CMK (cell line): ENCODE data around the gene SLC25A10.
"Not testable (repeated sequence)": the region's sequence is repeated elsewhere in the genome, so short reads cannot be mapped to it uniquely, and the experiment has no call there.

Experiments used
- DNase-seq: peaks from one replicate; pipeline ENCODE4 v3.0.0-alpha.2; 2010; ENCODE audit warnings: low read depth

Gene SLC25A10

DNA sequence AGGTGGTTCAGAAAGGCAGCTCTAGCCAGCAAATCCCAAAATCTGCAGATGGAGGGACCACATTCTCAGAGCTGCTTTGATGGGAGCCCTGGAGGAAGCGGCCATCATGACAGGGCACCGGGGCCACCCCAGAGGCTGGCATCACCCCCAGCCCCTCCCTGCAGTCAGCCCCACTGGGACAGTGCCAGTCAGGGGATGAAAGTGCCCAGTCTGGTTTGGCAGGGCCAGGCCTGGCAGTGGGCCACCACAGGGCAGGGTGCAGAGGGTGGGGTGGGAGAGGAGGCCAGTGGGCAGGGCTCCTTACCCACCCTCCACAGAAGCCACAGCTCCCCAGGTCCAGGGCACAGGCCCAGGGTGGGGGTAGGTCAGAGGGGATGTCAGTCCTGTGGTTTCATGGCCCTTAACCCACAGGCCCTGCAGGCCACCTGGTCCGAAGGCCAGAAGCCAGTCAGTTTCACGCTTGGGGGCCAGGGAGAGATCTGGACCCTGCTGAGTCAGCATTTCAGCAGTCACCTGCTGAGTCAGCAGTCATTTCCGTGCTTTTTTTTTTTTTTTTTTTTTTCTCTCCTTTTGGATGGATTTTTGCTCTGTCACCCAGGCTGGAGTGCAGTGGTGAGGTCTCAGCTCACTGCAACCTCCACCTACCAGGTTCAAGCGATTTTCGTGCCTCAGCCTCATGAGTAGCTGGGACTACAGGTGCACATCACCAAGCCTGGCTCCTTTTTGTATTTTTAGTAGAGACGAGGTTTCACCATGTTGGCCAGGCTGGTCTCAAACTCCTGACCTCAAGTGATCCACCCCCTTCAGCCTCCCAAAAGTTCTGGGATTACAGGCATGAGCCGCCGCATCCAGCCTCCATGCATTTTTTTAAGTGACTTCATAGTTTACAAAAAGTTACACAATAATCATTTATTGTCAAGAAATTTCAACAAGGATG is 10.4 kb downstream of the SLC25A10 start:
- DNase-seq, result no peak

DNA sequence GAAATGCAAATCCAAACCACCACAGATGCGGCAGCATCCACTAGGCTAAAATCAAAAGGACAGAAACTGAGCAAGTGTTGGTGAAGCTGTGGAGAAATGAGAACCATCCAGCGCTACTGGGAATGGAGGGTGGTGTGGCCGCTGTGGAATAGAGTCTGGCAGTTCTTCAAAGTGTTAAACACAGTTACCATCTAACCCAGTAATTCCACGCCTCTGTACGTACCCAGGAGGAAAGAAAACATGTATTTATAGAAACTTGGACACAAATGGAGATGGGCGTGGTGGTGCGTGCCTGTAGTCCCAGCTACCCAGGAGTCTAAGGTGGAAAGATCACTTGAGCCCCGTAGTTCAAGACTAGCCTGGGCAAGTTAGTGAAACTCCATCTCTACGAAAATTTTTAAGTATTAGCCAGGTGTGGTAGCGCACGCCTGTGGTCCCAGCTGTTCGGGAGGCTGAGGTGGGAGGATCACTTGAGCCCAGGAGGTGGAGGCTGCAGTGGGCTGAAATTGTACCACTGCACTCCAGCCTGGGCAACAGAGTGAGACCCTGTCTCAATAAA is 11.6 kb downstream of the SLC25A10 start:
- DNase-seq, result no peak

DNA sequence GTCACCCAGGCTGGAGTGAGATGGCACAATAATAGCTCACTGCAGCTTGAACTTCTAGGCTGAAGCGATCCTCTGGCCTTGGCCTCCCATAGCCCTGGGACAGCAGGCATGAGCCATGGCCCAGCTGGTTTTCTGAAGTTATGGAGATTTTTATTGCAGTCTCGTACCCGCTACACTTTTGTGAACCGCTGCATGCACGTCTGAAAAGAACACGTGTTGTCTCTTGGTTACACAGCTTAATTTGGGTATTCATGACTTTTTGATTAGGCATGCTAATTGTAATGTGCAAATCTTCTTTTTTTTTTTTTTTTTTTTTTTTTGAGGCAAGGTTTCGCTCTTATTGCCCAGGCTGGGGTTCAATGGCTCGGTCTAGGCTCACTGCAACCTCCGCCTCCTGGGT is 13.4 kb downstream of the SLC25A10 start:
- DNase-seq, result no peak

DNA sequence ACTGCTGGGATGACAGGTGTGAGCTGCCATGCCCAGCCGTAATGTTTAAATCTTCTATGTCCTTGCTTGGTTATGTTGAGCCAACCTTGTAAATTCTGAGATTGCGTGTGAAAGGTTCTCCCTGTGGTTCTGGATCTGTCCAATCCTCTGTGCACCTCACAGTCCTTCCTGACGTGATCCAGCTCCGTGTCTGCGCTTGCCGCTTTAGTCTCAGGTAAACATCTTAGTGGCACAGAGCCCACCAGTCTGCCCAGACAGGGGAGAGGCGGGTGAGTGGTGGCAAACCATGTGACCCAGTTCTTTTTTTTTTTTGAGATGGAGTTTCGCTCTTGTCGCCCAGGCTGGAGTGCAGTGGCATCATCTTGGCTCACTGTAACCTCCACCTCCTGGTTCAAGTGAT is 13.9 kb downstream of the SLC25A10 start:
- no peak for DNase-seq

DNA sequence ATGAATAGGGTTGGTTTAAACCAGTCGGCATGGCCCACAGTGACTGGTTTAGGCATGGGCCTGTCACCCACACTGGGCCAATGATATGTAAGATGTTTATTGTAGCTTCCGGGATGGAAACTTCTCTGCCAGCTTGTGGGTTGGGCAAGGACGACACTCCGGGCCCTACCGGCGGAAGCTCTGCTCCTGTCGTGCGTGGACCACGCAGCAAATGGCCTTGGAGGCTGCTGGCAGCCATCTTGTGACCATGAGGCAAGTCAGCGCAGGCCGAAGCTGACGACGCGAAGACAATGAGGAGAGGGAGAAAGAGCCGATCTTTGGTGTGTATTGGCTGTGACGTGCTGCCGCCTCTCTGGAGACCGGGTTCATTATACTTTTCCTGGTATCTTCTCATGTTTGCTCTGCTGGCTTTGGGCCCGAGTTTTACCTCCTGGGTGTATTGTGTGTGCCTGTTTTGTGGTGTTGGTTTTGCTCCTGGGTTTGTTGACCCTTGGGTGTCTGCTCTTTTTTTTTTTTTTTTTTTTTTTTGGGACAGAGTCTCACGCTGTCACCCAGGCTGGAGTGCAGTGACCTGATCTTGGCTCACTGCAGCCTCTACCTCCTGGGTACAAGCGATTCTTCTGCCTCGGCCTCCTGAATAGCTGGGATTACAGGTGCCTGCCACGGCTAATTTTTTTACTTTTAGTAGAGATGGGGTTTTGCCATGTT is 15.4 kb downstream of the SLC25A10 start:
- DNase-seq, result no peak

DNA sequence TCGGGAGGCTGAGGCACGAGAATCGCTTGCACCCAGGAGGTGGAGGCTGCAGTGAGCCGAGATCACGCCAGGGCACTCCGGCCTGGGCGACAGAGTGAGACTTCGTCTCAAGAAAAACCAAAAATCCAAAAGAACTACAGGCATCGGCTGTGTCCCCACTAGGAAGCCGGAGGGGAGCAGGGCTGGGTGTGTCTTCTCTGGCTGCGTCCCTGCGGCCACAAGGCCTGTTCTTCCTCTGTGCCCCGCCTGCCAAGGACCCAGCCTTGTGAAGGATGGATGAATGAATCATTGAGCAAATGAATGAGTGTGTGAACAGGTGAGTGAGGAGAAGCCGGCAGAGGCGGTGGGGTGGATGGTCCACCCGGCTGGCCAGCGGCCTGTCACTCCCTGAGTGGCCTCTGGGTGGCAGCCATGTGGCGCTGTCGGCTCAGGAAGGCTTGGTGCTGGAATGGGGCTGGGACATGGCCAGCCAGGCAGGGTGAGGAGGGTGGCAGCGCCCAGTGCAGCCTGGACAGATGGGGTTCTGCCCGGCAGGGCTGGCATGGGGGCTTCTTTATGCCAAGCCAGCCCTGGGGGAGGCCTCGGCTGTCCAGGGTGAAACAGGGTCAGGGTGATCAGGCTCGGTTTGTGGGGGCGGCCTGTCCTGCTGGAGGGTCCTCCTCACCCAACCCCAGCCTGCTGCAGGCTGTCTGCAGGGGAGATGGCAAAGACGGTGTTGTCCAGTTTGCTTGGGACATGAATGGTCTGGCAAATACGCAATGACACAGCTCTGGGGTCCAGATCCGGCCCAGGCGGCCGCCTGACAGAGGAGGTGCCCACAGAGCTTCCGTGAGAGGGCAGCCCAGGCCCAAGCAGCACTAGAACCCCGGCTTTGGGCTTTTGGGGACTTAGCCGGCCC is 21.7 kb downstream of the SLC25A10 start:
- DNase-seq, result no peak

DNA sequence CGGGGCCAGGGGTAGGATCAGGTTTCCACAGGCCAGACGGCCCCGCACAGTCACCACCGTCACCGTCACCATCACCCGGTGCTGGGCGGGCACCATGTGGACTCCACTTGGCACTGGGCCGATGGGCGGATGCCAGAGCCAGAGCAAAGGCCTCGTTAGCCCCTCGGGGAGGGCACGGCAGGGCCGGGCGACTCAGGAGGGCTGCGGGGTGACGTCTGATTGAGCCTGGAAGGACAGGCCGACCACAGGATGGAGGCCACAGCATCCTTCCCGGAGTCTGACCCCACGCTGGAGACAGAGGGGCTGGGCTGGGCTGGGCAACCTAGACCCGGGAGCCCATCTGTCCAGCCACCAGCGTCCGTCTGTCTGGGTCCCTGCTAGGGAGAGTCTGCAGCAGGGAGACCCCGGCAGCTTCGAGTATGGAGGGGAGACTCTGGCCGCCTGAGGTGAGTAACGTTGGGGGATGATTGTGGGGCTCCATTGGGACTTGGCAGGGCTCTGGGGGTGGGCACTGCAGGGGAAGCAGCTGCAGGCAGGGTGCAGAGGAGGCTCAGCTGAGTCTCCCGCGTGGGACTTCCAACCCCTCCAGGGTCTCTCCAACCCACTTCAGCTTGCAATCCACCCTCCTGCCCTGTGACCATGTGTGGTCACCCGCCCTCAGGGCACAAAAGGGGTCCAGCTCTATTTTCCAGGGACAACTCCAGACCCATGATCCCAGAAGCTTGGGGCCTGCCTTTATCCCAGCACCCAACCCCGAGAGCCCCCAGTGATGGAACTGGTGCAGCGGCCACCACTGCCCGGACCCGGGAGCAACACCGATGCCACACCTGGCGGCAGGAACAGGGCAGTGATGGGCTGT is 22.6 kb downstream of the SLC25A10 start:
- DNase-seq, result no peak

DNA sequence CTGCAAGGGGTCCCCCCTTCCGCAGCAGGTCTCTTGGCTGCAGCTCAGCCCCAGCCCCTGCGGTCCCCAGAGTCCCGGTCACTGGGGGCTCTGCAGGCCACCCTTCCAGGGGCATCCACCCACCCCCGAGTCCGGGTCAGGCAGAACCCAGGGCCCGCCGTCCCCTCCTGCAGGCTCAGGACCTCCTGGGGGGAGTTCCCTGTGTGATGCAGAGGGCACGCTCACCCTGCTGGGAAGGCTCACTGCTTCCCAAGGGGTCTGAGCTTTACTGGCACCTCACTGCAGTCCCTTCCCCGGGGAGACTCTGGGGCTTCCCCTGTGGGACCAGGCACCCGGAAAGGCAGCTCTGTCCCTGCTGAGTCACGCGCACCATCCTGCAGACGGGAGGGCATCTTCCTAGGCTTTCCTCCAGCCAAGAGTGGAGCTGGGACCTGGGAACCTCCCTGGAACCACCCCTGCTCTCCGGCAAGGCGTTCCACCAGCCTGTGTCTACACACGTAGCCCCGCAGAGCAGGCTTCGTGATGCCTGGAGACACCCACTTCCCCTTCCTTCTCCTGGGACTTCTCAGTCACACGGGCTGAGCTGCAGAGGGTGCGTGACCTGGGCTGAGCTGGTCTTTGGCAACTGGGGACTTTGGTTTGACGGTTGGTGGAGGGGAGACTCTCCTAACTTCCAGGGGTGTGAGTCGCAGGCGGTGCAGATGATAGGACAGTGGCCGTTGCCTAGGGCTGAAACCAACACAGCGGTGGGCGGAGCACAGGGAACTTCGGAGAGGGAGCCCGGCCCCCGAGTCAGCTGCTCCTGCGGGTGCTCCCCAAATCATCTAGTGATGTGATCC is 23.4 kb downstream of the SLC25A10 start:
- no peak for DNase-seq

DNA sequence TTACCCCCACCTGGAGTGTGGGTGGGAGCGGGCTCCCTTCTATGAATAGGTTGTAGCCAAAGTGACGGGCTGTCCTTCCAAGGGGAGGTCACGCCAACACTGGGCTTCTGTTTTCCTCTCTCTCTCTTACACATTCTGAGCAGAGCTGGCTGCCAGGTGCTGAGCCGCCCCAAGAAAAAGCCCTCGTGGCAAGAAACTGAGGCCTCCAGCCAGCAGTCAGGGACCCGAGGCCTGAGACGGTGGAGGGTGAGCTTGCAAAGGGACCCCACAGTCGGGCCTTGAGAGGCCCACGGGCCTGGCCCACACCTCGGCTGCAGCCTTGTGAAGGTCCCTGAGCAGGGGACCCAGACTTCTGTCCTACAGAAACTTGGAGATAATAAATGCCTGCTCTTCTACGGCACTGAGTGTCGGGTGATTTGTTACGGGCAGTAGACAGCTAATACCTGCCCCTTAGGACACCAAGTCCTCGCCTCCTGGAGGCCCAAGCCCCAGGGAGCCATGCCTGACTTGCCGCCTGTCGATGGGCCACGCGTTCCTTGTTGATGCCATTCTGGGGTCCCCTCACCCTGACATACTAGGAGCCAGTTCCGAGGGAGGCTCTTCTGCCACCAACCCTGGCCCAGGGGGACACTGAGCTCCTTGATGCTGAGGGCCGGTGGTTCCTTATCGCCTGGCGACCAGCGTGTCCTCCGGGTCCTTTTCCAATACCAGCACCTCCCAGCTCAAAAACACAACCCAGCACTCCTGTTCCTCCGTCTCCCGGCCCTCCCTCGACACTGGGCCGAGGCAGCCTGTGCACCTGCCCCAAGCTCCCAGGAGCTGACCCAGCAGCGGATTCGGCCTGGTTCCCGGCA is 26.1 kb downstream of the SLC25A10 start:
- no peak for DNase-seq

DNA sequence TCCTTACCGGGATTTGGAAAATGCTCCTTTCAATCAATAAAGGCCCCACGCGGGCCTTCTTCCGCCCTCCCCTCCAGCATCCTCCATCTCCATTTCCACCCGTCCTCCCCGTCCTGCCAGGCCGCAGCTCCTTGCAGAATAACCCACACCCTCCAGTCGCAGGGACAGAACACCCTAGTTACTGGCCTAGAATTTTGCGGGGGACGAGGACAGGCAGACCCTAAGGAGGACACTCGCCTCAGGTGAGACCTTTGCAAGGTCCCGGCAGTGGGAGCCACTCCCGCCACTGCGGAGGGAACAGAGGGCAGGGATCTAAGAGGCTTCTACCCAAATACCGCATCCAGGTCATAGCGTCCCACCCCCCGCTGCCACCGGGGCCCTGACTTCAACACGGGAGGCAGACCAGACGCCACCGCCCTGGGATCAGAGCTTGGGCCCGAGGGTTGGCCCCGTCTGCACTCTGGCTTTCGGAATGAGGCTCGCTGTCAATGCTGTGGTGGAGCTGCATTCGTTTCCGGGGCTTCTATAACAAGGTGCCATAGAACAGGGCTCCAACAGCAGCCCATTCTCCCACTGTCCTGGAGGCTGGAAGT is 26.8 kb downstream of the SLC25A10 start:
- no peak for DNase-seq

DNA sequence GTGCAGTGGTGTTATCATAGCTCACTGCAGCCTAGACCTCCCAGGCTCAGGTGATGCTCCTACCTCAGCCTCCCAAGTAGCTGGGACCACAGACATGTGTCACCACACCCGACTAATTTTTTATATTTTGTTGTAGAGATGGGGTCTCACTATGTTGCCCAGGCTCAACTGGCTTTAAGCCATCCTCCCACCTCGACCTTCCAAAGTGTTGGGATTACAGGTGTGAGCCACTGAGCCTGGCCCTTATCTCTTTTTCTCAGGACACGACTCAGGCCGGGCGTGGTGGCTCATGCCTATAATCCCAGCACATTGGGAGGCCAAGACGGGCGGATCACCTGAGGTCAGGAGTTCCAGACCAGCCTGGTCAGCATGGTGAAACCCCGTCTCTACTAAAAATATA is 27.5 kb downstream of the SLC25A10 start:
- DNase-seq, result not testable (repeated sequence)

DNA sequence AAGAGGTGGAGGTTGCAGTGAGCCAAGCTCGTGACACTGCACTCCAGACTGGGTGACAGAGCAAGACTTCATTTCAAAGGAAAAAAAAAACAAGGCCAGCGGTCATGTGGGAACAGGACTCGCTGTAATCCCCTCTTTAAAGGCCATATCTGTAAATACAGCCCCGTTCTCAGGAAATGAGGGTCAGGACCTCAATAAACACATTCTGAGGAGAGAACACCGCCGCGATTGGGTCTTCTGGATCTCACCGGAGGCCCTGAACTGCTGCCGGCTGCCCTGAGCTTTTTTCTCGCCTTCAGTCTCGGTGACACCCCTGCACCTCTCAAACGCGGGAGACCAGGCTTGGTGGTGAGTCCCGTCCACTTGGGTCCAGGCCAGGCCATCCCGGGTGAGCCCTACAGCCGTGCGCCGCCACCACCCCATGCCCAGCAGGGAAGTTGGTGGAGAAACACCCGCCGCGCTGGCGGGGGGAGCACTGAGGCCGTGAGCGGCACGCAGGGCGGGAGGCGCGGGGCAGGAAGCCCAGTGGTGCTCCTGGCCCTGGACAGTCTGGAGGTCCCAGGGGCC is 28.4 kb downstream of the SLC25A10 start:
- DNase-seq, result no peak

DNA sequence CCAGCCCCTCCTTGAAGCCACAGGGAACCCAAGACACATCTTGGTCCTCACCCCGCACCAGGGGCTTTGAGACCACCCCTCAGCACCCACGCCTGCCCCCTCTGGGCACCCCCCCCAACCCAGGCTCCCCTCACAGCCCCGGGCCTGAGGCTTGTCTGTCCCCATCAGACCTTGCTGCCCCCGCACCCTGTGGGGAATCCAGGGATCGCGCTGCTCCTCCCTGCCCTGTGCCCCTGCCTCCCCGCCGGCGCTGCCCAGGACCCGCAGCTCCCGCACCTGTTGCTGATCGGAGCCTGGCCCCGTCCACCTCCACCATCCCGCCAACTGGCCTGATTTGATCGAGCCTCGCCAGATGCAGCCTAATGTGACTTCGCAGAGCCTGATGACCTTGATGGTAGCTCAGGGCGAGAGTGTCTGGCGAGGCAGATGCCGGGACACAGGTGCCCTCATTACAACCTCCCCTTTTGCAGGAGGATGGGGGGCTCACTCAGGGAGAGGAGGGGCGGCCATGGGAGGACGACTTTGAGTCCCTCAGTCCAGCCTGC is 29.0 kb downstream of the SLC25A10 start:
- no peak for DNase-seq

DNA sequence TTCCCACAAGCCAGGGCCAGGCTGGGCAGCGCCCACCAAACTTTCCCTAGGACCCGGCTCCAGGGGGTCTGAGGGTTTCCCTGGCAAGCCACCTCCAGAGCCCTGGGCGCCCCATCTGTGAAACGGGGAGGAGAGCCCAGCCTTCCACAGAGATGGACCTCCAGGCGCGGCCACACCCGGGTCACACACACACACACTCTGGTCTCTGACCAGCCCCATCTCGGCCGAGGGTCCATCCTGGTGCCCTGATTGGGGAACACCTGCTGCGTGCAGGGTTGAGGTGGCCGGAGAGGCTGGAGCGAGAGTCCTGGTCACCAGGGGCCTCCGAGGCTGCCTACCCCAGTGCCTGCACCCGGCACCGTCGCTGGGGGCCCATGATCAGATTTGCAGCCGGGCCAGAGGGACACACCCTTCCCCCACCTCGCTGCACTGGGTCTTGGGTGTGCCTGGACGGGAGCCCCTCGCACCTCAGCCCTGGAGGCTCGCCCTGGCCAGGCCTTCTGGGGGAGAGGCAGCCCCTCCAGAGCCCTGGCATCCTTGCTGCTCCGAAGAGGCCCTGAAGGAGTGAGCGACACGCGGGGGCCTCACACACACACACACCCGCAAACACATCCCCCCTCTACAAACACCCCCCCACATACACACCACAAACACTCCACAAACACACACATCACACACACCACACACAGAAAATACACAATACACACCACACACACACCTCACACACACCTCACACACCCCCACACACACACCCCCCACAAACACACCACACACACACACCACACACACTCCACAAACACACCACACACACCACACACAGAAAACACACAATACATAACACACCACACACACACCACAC is 29.7 kb downstream of the SLC25A10 start:
- no peak for DNase-seq
